Measurements from ENCODE around the gene UGT2A3. TPM values are rescaled to one million over a fixed set of nuclear protein-coding genes. Genes with fewer than 3 reads are reported as not detected.
"Not testable (repeated sequence)": the region's sequence is repeated elsewhere in the genome, so short reads cannot be mapped to it uniquely, and the experiment has no call there.

The UGT2A3 gene
- total and polyA plus RNA-seq, 2 donors, result 0.09 to 0.38 TPM

- DNase-seq (ENCODE audit: low read depth in 6 of 9, low spot score in 9 of 9), result not testable (repeated sequence)
- WGBS, result 96% methylated on average over 2 of the region's 2 CpGs
These were observed 7.5 kb upstream of the UGT2A3 start for GRCh38 chr4:68959085-68959484.

GRCh38 chr4:68954126-68954525 is 2.5 kb upstream of the UGT2A3 start:
- Histone ChIP-seq H3K27me3 (ENCODE audit: control insufficient read depth in 2 of 2, insufficient read depth in 1 of 2, low read length in 1 of 2) (no peaks in the 10 kb centered on the region), H3K27ac (ENCODE audit: low read depth in 1 of 2, low read length in 1 of 2) (no peak overlapping the region), H3K36me3 (ENCODE audit: control insufficient read depth in 2 of 2, insufficient read depth in 2 of 2, low read length in 1 of 2) (no peaks in the 10 kb centered on the region), H3K9me3 (ENCODE audit: control insufficient read depth in 2 of 2, insufficient read depth in 1 of 2, low read length in 1 of 2) (no peaks in the 10 kb centered on the region), H3K4me3 (ENCODE audit: low read length in 2 of 2) (no peak overlapping the region), H3K4me1 (ENCODE audit: control insufficient read depth in 2 of 2, insufficient read depth in 2 of 2, low read length in 2 of 2) (no peaks in the 10 kb centered on the region)
- no peak for DNase-seq (ENCODE audit: low read depth in 6 of 9, low spot score in 9 of 9)
- 84% methylated on average over 3 of the region's 3 CpGs for WGBS

More at GRCh38 chr4:68959085-68959484, 7.5 kb upstream of the UGT2A3 start:
- not testable (repeated sequence) for H3K27me3 ChIP-seq (ENCODE audit: control insufficient read depth in 2 of 2, insufficient read depth in 1 of 2, low read length in 1 of 2); H3K9me3 ChIP-seq (ENCODE audit: control insufficient read depth in 2 of 2, insufficient read depth in 1 of 2, low read length in 1 of 2); H3K36me3 ChIP-seq (ENCODE audit: control insufficient read depth in 2 of 2, insufficient read depth in 2 of 2, low read length in 1 of 2); H3K4me1 ChIP-seq (ENCODE audit: control insufficient read depth in 2 of 2, insufficient read depth in 2 of 2, low read length in 2 of 2); H3K27ac ChIP-seq (ENCODE audit: low read depth in 1 of 2, low read length in 1 of 2); H3K4me3 ChIP-seq (ENCODE audit: low read length in 2 of 2)

- Histone ChIP-seq H3K27ac (ENCODE audit: low read depth in 1 of 2, low read length in 1 of 2) (no peak overlapping the region), H3K9me3 (ENCODE audit: control insufficient read depth in 2 of 2, insufficient read depth in 1 of 2, low read length in 1 of 2) (no peaks in the 10 kb centered on the region), H3K4me1 (ENCODE audit: control insufficient read depth in 2 of 2, insufficient read depth in 2 of 2, low read length in 2 of 2) (no peaks in the 10 kb centered on the region), H3K4me3 (ENCODE audit: low read length in 2 of 2) (no peak overlapping the region), H3K36me3 (ENCODE audit: control insufficient read depth in 2 of 2, insufficient read depth in 2 of 2, low read length in 1 of 2) (no peaks in the 10 kb centered on the region), H3K27me3 (ENCODE audit: control insufficient read depth in 2 of 2, insufficient read depth in 1 of 2, low read length in 1 of 2) (no peaks in the 10 kb centered on the region)
- no peak for DNase-seq (ENCODE audit: low read depth in 6 of 9, low spot score in 9 of 9)
- WGBS, result 84% methylated on average over 2 of the region's 2 CpGs
These were observed 1.5 kb upstream of the UGT2A3 start for GRCh38 chr4:68953056-68953596.

GRCh38 chr4:68951806-68952585 is 392 bp upstream of the UGT2A3 start:
- no peaks in the 10 kb centered on the region for H3K9me3 ChIP-seq (ENCODE audit: control insufficient read depth in 2 of 2, insufficient read depth in 1 of 2, low read length in 1 of 2)
- no peak overlapping the region for H3K27ac ChIP-seq (ENCODE audit: low read depth in 1 of 2, low read length in 1 of 2)
- no peaks in the 10 kb centered on the region for H3K36me3 ChIP-seq (ENCODE audit: control insufficient read depth in 2 of 2, insufficient read depth in 2 of 2, low read length in 1 of 2)
- no peak overlapping the region for H3K4me3 ChIP-seq (ENCODE audit: low read length in 2 of 2)
- H3K27me3 ChIP-seq (ENCODE audit: control insufficient read depth in 2 of 2, insufficient read depth in 1 of 2, low read length in 1 of 2), result no peaks in the 10 kb centered on the region
- H3K4me1 ChIP-seq (ENCODE audit: control insufficient read depth in 2 of 2, insufficient read depth in 2 of 2, low read length in 2 of 2), result no peaks in the 10 kb centered on the region
- WGBS, result 41% methylated on average over 2 of the region's 2 CpGs
- DNase-seq (ENCODE audit: low read depth in 6 of 9, low spot score in 9 of 9), result no peak

- no peak for DNase-seq (ENCODE audit: low read depth in 6 of 9, low spot score in 9 of 9)
- no peak overlapping the region for H3K4me3 ChIP-seq (ENCODE audit: low read length in 2 of 2)
- 84% methylated on average over 2 of the region's 2 CpGs for WGBS
These were observed 1.6 kb downstream of the UGT2A3 start for GRCh38 chr4:68950033-68950432.

GRCh38 chr4:68948985-68949384 is 2.6 kb downstream of the UGT2A3 start:
- Histone ChIP-seq H3K27me3 (ENCODE audit: control insufficient read depth in 2 of 2, insufficient read depth in 1 of 2, low read length in 1 of 2) (no peaks in the 10 kb centered on the region), H3K36me3 (ENCODE audit: control insufficient read depth in 2 of 2, insufficient read depth in 2 of 2, low read length in 1 of 2) (no peaks in the 10 kb centered on the region), H3K4me1 (ENCODE audit: control insufficient read depth in 2 of 2, insufficient read depth in 2 of 2, low read length in 2 of 2) (no peaks in the 10 kb centered on the region), H3K27ac (ENCODE audit: low read depth in 1 of 2, low read length in 1 of 2) (no peak overlapping the region), H3K9me3 (ENCODE audit: control insufficient read depth in 2 of 2, insufficient read depth in 1 of 2, low read length in 1 of 2) (no peaks in the 10 kb centered on the region), H3K4me3 (ENCODE audit: low read length in 2 of 2) (no peak overlapping the region)
- whole genome bisulfite sequencing, result 93% methylated on average over 3 of the region's 3 CpGs
- no peak for DNase-seq (ENCODE audit: low read depth in 6 of 9, low spot score in 9 of 9)

More at GRCh38 chr4:68950033-68950432, 1.6 kb downstream of the UGT2A3 start:
- no peak overlapping the region for H3K27ac ChIP-seq (ENCODE audit: low read depth in 1 of 2, low read length in 1 of 2)
- H3K9me3 ChIP-seq (ENCODE audit: control insufficient read depth in 2 of 2, insufficient read depth in 1 of 2, low read length in 1 of 2), result no peaks in the 10 kb centered on the region
- no peaks in the 10 kb centered on the region for H3K36me3 ChIP-seq (ENCODE audit: control insufficient read depth in 2 of 2, insufficient read depth in 2 of 2, low read length in 1 of 2)
- H3K27me3 ChIP-seq (ENCODE audit: control insufficient read depth in 2 of 2, insufficient read depth in 1 of 2, low read length in 1 of 2), result no peaks in the 10 kb centered on the region
- no peaks in the 10 kb centered on the region for H3K4me1 ChIP-seq (ENCODE audit: control insufficient read depth in 2 of 2, insufficient read depth in 2 of 2, low read length in 2 of 2)

GRCh38 chr4:68948044-68948743 is 3.4 kb downstream of the UGT2A3 start:
- WGBS, result 97% methylated on average over 2 of the region's 2 CpGs
- H3K27ac ChIP-seq (ENCODE audit: low read depth in 1 of 2, low read length in 1 of 2), result no peak overlapping the region
- no peaks in the 10 kb centered on the region for H3K9me3 ChIP-seq (ENCODE audit: control insufficient read depth in 2 of 2, insufficient read depth in 1 of 2, low read length in 1 of 2)
- DNase-seq (ENCODE audit: low read depth in 6 of 9, low spot score in 9 of 9), result no peak
- H3K36me3 ChIP-seq (ENCODE audit: control insufficient read depth in 2 of 2, insufficient read depth in 2 of 2, low read length in 1 of 2), result no peaks in the 10 kb centered on the region
- H3K27me3 ChIP-seq (ENCODE audit: control insufficient read depth in 2 of 2, insufficient read depth in 1 of 2, low read length in 1 of 2), result no peaks in the 10 kb centered on the region
- H3K4me3 ChIP-seq (ENCODE audit: low read length in 2 of 2), result no peak overlapping the region
- H3K4me1 ChIP-seq (ENCODE audit: control insufficient read depth in 2 of 2, insufficient read depth in 2 of 2, low read length in 2 of 2), result no peaks in the 10 kb centered on the region

- no peaks in the 10 kb centered on the region for H3K27me3 ChIP-seq (ENCODE audit: control insufficient read depth in 2 of 2, insufficient read depth in 1 of 2, low read length in 1 of 2)
- WGBS, result 65% methylated on average over 3 of the region's 3 CpGs
These were observed 22.4 kb downstream of the UGT2A3 start for GRCh38 chr4:68929076-68929737.

GRCh38 chr4:68927165-68927564 is 24.4 kb downstream of the UGT2A3 start:
- Histone ChIP-seq H3K27ac (ENCODE audit: low read depth in 1 of 2, low read length in 1 of 2) (no peak overlapping the region), H3K4me1 (ENCODE audit: control insufficient read depth in 2 of 2, insufficient read depth in 2 of 2, low read length in 2 of 2) (no peaks in the 10 kb centered on the region), H3K4me3 (ENCODE audit: low read length in 2 of 2) (no peak overlapping the region), H3K9me3 (ENCODE audit: control insufficient read depth in 2 of 2, insufficient read depth in 1 of 2, low read length in 1 of 2) (no peaks in the 10 kb centered on the region), H3K36me3 (ENCODE audit: control insufficient read depth in 2 of 2, insufficient read depth in 2 of 2, low read length in 1 of 2) (no peaks in the 10 kb centered on the region), H3K27me3 (ENCODE audit: control insufficient read depth in 2 of 2, insufficient read depth in 1 of 2, low read length in 1 of 2) (no peaks in the 10 kb centered on the region)
- no peak for DNase-seq (ENCODE audit: low read depth in 6 of 9, low spot score in 9 of 9)
- 72% methylated on average over 3 of the region's 3 CpGs for WGBS

More at GRCh38 chr4:68929076-68929737, 22.4 kb downstream of the UGT2A3 start:
- DNase-seq (ENCODE audit: low read depth in 6 of 9, low spot score in 9 of 9), result no peak
- H3K4me1 ChIP-seq (ENCODE audit: control insufficient read depth in 2 of 2, insufficient read depth in 2 of 2, low read length in 2 of 2), result no peaks in the 10 kb centered on the region
- no peak overlapping the region for H3K27ac ChIP-seq (ENCODE audit: low read depth in 1 of 2, low read length in 1 of 2)
- H3K9me3 ChIP-seq (ENCODE audit: control insufficient read depth in 2 of 2, insufficient read depth in 1 of 2, low read length in 1 of 2), result no peaks in the 10 kb centered on the region
- no peak overlapping the region for H3K4me3 ChIP-seq (ENCODE audit: low read length in 2 of 2)
- no peaks in the 10 kb centered on the region for H3K36me3 ChIP-seq (ENCODE audit: control insufficient read depth in 2 of 2, insufficient read depth in 2 of 2, low read length in 1 of 2)
